ENCODE measurements around the gene WNK2. TPM values are rescaled to one million over a fixed set of nuclear protein-coding genes. Genes with fewer than 3 reads are reported as not detected.
A peak's percentile ranks its signal among the peaks of the same experiment; 100 is the strongest.

WNK2 gene
- total and polyA plus RNA-seq, 12 donors: 16.6 to 236 (median 178) TPM

- intact Hi-C loops (cut with DNase I): no loop called here
- Histone ChIP-seq H3K27me3 (no peaks in the 10 kb centered on the region), H3K4me1 (peaks cover 0 to 7% (median 0%) of the 10 kb centered on the region in 9 donors), H3K9me3 (no peaks in the 10 kb centered on the region), H3K27ac (no peak overlapping the region), H3K4me3 (no peak overlapping the region), H3K36me3 (peaks cover 0 to 1% (median 0%) of the 10 kb centered on the region in 9 donors)
- DNase-seq (no peak), ATAC-seq (no peak)
- TF ChIP-seq, protein P1, sequence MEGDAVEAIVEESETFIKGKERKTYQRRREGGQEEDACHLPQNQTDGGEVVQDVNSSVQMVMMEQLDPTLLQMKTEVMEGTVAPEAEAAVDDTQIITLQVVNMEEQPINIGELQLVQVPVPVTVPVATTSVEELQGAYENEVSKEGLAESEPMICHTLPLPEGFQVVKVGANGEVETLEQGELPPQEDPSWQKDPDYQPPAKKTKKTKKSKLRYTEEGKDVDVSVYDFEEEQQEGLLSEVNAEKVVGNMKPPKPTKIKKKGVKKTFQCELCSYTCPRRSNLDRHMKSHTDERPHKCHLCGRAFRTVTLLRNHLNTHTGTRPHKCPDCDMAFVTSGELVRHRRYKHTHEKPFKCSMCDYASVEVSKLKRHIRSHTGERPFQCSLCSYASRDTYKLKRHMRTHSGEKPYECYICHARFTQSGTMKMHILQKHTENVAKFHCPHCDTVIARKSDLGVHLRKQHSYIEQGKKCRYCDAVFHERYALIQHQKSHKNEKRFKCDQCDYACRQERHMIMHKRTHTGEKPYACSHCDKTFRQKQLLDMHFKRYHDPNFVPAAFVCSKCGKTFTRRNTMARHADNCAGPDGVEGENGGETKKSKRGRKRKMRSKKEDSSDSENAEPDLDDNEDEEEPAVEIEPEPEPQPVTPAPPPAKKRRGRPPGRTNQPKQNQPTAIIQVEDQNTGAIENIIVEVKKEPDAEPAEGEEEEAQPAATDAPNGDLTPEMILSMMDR (IDR thresholded peaks at IDR 0.05): no peak
- WGBS, 2 donors: 69 to 71% methylated on average over 18 of the region's 18 CpGs
Observed at GRCh38 chr9:93324191-93324834, 140.4 kb downstream of the WNK2 start.

DNA sequence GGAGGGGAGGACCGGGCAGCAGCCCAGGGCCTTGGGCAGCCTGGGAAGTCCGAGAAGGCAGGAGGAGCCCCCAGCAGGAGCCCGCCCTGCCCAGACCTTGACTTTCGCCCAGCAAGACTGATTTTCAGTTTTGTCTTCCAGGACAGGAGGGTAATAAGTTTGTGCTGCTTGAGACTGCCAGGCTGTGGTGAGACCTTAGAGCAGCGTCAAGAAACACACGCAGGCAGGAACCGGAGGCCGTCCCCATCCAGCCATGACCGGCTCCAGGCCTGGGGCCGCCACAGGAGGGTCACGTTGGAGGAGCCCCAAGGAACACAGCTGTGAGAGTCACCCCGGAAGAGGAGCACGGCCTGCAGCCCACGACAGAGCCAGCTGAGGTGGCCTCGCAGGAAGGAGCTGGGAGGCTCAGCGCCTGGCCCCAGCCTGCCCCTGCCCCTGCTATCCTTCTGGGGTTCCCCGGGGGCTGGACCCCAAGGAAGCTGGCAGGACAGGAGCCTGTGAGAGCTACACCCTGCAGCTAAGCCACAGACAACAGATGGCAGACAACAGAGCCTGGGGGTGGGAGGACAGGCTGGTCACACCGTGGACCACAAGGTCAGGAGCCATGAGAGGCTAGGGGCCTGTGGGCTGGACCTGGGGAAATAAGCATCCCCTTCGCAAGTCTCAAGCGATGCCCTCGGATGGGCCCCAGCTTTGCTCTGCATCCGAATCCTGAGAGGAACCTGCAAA is 141.5 kb downstream of the WNK2 start:
- no peaks in the 10 kb centered on the region for H3K9me3 ChIP-seq
- TF ChIP-seq, protein P1 (IDR thresholded peaks at IDR 0.05): no peak
- DNase-seq (no peak), ATAC-seq (peak in 1 of 8 donors; percentile 11)
- H3K4me3 ChIP-seq: no peak overlapping the region
- H3K27ac ChIP-seq: no peak overlapping the region
- no peaks in the 10 kb centered on the region for H3K27me3 ChIP-seq
- H3K36me3 ChIP-seq: no peaks in the 10 kb centered on the region
- peaks cover 0 to 7% (median 0%) of the 10 kb centered on the region in 9 donors for H3K4me1 ChIP-seq
- 86 to 88% methylated on average over 22 of the region's 22 CpGs for WGBS, 2 donors
- intact Hi-C loops (cut with DNase I): no loop called here

DNA sequence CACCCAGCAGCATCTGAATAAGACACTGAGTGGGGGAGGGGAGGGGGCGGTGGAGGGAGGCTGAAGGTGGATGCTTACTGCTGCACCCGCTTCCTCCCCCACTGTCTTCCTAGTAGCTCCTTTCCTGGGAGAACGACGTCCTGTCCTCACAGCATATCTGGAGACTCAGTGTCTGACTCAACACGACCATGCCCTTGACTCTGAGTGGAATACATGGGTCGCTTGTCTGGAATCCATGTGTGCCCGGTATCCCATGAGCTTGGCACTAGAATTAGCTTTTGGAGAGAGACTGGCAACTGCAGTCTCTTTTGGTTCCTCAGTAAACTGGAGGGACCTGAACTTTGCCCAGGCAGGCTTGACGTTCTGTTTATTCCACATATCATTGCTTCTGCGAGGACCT is 142.1 kb downstream of the WNK2 start:
- DNase-seq: no peak
- Histone ChIP-seq H3K27me3 (no peaks in the 10 kb centered on the region), H3K4me1 (peaks cover 0 to 7% (median 0%) of the 10 kb centered on the region in 9 donors), H3K27ac (no peak overlapping the region), H3K4me3 (no peak overlapping the region), H3K36me3 (no peaks in the 10 kb centered on the region), H3K9me3 (no peaks in the 10 kb centered on the region)
- TF ChIP-seq, protein P1 (IDR thresholded peaks at IDR 0.05): no peak
- intact Hi-C loops (cut with DNase I): no loop called here
- 56 to 60% methylated on average over 9 of the region's 9 CpGs for WGBS, 2 donors
- ATAC-seq: peak in 4 of 8 donors; percentile 51 to 71 (median 69)

DNA sequence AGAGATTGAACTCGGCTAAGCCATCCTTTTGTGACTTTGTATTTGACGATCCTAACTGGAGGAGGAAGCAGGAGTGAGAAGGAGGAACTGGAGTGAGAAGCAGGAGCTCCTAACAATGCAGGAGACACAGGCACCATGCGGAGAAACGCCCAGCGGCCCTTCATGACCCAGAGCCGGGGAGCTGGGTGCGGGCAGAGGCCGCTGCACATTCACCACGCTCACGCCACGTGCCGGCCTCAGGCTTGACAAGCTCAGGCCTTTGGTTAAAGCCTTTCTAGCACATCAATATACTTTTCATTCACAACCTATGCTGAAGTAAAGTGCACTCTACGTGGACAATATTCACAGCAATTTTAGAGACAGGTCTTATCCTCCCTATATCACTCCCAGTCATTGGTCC is 142.7 kb downstream of the WNK2 start:
- no peak for DNase-seq

More for the DNA sequence above, 142.7 kb downstream of the WNK2 start:
- Histone ChIP-seq H3K4me1 (peaks cover 0 to 7% (median 0%) of the 10 kb centered on the region in 9 donors), H3K9me3 (no peaks in the 10 kb centered on the region), H3K27ac (no peak overlapping the region), H3K4me3 (no peak overlapping the region), H3K36me3 (no peaks in the 10 kb centered on the region), H3K27me3 (no peaks in the 10 kb centered on the region)
- TF ChIP-seq, protein P1 (IDR thresholded peaks at IDR 0.05): no peak
- intact Hi-C loops (cut with DNase I): no loop called here
- no peak for ATAC-seq
- 90 to 93% methylated on average over 13 of the region's 13 CpGs for WGBS, 2 donors

Measured in heart right ventricle (tissue), 16 donors.